K562 (cell line): Measurements from ENCODE around the gene CD207. TPM values are rescaled to one million over a fixed set of nuclear protein-coding genes. Genes with fewer than 3 reads are reported as not detected.

Source experiments
- CREM ChIP-seq: IDR thresholded peaks from 2 replicates; pipeline ENCODE4 v1.6.1; 2014; ENCODE audit warnings: antibody characterized with exemption, low read depth
- DACH1 ChIP-seq: fragments of 450-650 bp; IDR thresholded peaks from 2 replicates; pipeline ENCODE4 v1.6.1; 2018; ENCODE audit not compliant: partially characterized antibody
- EP400 ChIP-seq: fragments of 450-650 bp; IDR thresholded peaks from 2 replicates; pipeline ENCODE4 v1.6.1; 2017; ENCODE audit warnings: antibody characterized with exemption, mild to moderate bottlenecking, moderate library complexity
- FOSL1 ChIP-seq: fragments of 200-800 bp; sonication (Bioruptor generic); conservative IDR thresholded peaks from 2 replicates; pipeline ENCODE4 v1.6.1; 2016; ENCODE audit warnings: missing genetic modification characterization, missing compliant biosample characterization
- HDAC6 ChIP-seq: IDR thresholded peaks from 2 replicates; pipeline ENCODE4 v1.6.1; 2012; ENCODE audit warnings: low read depth, mild to moderate bottlenecking, control low read depth, inconsistent platforms, low read length, moderate library complexity
- HEY1 ChIP-seq: fragments of 250-450 bp; sonication (Bioruptor Pico); IDR thresholded peaks from 2 replicates; pipeline ENCODE4 v1.5.0; 2020; ENCODE audit warnings: mild to moderate bottlenecking, moderate library complexity, borderline replicate concordance
- STAG1 ChIP-seq: sonication (generic); formaldehyde crosslinking; IDR thresholded peaks from 2 replicates; pipeline ENCODE4 v1.5.0; 2020; ENCODE audit warnings: missing genetic modification reagents, borderline replicate concordance
- TCF3 ChIP-seq: sonication (generic); formaldehyde crosslinking; IDR thresholded peaks from 2 replicates; pipeline ENCODE4 v1.4.0; 2020; ENCODE audit warnings: mild to moderate bottlenecking, missing genetic modification reagents
- TCFL5 ChIP-seq: fragments of 250-450 bp; sonication (Bioruptor Pico); conservative IDR thresholded peaks from 2 replicates; pipeline ENCODE4 v1.6.1; 2021; ENCODE audit warnings: mild to moderate bottlenecking, moderate library complexity, matching md5 sums
- ZEB2 ChIP-seq: fragments of 450-650 bp; IDR thresholded peaks from 2 replicates; pipeline ENCODE4 v1.6.1; 2016
- polyA plus RNA-seq, 8 experiments: library from polyadenylated mRNA; depleted of rRNA in 4 of 8; stranded (reverse) in 5 of 8; unstranded in 3 of 8; fragments of >200 nt; fragmentation: Nextera tagmentation in 2 of 8; fragmentation: Illumina TruSeq in 1 of 8; extraction: Ambion mirVana in 2 of 8; extraction: Trizol in 1 of 8; gene quantifications; 2 replicates each; pipeline versions ENCODE4 v1.2.1 to v1.2.3, GENCODE V29; 2011 to 2014; ENCODE audit warnings: inconsistent platforms in 1 of 8, missing spikeins in 1 of 8
- total RNA-seq, 7 experiments: library from RNA; depleted of rRNA in 6 of 7; stranded (reverse); fragments of >200 nt in 6 of 7; fragmentation: Illumina TruSeq in 2 of 7; extraction: Trizol in 2 of 7; gene quantifications; 2 replicates each; pipeline versions ENCODE4 v1.2.1 to v1.2.3, GENCODE V29; 2011 to 2021; ENCODE audit warnings: low replicate concordance in 1 of 7
- TF ChIP-seq, protein P1 (sequence below): fragments of 450-650 bp; IDR thresholded peaks from 2 replicates; pipeline ENCODE4 v1.6.1; 2016; ENCODE audit warnings: missing biosample characterization, missing genetic modification characterization
- TF ChIP-seq, protein P2 (sequence below), 2 experiments: fragments of 450-650 bp; formaldehyde crosslinking in 1 of 2; IDR thresholded peaks; 2 replicates each; pipeline versions ENCODE4 v1.4.0 to v1.6.1; 2014 to 2020; ENCODE audit warnings: mild to moderate bottlenecking in 2 of 2, borderline replicate concordance in 1 of 2, low read depth in 1 of 2
- TF ChIP-seq, protein P3 (sequence below): sonication (generic); formaldehyde crosslinking; IDR thresholded peaks from 2 replicates; pipeline ENCODE4 v1.8.1; 2023; ENCODE audit warnings: mild to moderate bottlenecking, missing genetic modification reagents, moderate library complexity
- TF ChIP-seq, protein P4 (sequence below), 3 experiments: IDR thresholded peaks in 2 of 3; conservative IDR thresholded peaks in 1 of 3; 2 replicates each; pipeline ENCODE4 v1.5.1; 2011 to 2012; ENCODE audit warnings: low read length in 3 of 3, mild to moderate bottlenecking in 3 of 3, control low read depth in 2 of 3, improper control_type of control experiment in 1 of 3, inconsistent platforms in 1 of 3, low read depth in 1 of 3, mixed read lengths in 1 of 3, moderate library complexity in 1 of 3; ENCODE audit not compliant: insufficient read depth in 2 of 3
- TF ChIP-seq, protein P5 (sequence below): fragments of 250-450 bp; sonication (Bioruptor Pico); IDR thresholded peaks from 2 replicates; pipeline ENCODE4 v1.8.0; 2021; ENCODE audit warnings: moderate library complexity, mild to moderate bottlenecking, inconsistent platforms

Gene CD207
- total and polyA plus RNA-seq, 9 of the 15 experiments (the other 6 are each of a cell fraction or from before 2014, with no cell fraction given): not detected

DNA sequence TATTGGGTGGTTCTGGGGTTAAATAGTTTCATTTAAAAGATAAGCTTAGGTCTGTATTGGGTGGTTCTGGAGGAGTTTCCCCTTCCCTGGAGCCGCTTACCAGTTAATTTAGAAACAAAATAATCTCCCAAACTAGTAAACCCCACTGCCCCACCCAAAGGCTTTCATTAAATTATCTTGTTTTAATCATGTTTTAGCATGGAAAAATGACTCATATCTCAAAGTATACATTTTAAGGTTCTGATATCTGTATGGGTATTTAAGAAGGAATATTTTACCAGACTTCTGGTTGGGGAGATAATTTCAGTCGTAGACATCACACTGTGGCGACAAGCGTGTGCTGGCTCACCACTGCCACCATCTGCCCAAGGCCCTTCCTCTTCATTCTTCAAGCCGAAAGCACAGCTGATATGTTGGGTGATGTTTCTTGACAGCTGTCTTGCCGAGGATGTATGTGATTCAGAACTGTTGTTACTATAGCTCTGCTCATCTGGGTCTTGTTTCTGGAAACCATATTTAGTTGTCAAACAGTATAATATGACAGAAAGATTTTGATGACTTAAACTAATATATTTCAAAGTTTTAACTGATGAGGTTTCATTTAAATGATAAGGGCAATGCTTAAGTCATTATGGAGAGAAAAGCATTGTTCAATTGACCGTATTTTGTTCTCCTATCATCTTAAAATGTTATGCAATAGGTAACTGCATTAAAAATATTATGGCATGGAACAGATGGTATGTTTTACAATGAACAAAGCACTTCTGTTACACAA lies 50.3 kb downstream of the CD207 start (continued):
- TF ChIP-seq, protein P1, sequence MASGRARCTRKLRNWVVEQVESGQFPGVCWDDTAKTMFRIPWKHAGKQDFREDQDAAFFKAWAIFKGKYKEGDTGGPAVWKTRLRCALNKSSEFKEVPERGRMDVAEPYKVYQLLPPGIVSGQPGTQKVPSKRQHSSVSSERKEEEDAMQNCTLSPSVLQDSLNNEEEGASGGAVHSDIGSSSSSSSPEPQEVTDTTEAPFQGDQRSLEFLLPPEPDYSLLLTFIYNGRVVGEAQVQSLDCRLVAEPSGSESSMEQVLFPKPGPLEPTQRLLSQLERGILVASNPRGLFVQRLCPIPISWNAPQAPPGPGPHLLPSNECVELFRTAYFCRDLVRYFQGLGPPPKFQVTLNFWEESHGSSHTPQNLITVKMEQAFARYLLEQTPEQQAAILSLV (tag): no peak
- TF ChIP-seq, protein P2, sequence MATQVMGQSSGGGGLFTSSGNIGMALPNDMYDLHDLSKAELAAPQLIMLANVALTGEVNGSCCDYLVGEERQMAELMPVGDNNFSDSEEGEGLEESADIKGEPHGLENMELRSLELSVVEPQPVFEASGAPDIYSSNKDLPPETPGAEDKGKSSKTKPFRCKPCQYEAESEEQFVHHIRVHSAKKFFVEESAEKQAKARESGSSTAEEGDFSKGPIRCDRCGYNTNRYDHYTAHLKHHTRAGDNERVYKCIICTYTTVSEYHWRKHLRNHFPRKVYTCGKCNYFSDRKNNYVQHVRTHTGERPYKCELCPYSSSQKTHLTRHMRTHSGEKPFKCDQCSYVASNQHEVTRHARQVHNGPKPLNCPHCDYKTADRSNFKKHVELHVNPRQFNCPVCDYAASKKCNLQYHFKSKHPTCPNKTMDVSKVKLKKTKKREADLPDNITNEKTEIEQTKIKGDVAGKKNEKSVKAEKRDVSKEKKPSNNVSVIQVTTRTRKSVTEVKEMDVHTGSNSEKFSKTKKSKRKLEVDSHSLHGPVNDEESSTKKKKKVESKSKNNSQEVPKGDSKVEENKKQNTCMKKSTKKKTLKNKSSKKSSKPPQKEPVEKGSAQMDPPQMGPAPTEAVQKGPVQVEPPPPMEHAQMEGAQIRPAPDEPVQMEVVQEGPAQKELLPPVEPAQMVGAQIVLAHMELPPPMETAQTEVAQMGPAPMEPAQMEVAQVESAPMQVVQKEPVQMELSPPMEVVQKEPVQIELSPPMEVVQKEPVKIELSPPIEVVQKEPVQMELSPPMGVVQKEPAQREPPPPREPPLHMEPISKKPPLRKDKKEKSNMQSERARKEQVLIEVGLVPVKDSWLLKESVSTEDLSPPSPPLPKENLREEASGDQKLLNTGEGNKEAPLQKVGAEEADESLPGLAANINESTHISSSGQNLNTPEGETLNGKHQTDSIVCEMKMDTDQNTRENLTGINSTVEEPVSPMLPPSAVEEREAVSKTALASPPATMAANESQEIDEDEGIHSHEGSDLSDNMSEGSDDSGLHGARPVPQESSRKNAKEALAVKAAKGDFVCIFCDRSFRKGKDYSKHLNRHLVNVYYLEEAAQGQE (IDR thresholded peaks at IDR 0.05; ENCODE audit: borderline replicate concordance): peak; percentile 84
- TF ChIP-seq, protein P2 (CRISPR knock-in tag; IDR thresholded peaks at IDR 0.05; ENCODE audit: low read depth): no peak
- TF ChIP-seq, protein P3, sequence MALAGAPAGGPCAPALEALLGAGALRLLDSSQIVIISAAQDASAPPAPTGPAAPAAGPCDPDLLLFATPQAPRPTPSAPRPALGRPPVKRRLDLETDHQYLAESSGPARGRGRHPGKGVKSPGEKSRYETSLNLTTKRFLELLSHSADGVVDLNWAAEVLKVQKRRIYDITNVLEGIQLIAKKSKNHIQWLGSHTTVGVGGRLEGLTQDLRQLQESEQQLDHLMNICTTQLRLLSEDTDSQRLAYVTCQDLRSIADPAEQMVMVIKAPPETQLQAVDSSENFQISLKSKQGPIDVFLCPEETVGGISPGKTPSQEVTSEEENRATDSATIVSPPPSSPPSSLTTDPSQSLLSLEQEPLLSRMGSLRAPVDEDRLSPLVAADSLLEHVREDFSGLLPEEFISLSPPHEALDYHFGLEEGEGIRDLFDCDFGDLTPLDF: no peak
- TF ChIP-seq HDAC6: no peak
- TF ChIP-seq DACH1: peak; percentile 84
- TF ChIP-seq TCF3 (CRISPR knock-in tag): peak; percentile 64
- no peak for TF ChIP-seq HEY1 (CRISPR knock-in tag)
- TF ChIP-seq EP400: peak; percentile 46; the same call in 1 of the 2 replicates
- TF ChIP-seq, protein P4, sequence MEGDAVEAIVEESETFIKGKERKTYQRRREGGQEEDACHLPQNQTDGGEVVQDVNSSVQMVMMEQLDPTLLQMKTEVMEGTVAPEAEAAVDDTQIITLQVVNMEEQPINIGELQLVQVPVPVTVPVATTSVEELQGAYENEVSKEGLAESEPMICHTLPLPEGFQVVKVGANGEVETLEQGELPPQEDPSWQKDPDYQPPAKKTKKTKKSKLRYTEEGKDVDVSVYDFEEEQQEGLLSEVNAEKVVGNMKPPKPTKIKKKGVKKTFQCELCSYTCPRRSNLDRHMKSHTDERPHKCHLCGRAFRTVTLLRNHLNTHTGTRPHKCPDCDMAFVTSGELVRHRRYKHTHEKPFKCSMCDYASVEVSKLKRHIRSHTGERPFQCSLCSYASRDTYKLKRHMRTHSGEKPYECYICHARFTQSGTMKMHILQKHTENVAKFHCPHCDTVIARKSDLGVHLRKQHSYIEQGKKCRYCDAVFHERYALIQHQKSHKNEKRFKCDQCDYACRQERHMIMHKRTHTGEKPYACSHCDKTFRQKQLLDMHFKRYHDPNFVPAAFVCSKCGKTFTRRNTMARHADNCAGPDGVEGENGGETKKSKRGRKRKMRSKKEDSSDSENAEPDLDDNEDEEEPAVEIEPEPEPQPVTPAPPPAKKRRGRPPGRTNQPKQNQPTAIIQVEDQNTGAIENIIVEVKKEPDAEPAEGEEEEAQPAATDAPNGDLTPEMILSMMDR (IDR thresholded peaks at IDR 0.05 in 2 of 3, conservative IDR thresholded peaks at IDR 0.05 in 1 of 3; ENCODE audit: insufficient read depth in 2 of 3, low read depth in 1 of 3, low read length in 3 of 3): peak; percentile 83 to 94 (median 90)
- no peak for TF ChIP-seq ZEB2
- TF ChIP-seq CREM: peak; percentile 79
- peak; percentile 78 for TF ChIP-seq FOSL1 (tag)
- TF ChIP-seq, protein P5, sequence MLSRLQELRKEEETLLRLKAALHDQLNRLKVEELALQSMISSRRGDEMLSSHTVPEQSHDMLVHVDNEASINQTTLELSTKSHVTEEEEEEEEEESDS (CRISPR knock-in tag): no peak
- TF ChIP-seq TCFL5 (CRISPR knock-in tag): no peak
- TF ChIP-seq STAG1 (CRISPR knock-in tag): peak; percentile 60; the same call in 1 of the 2 replicates
